ENCODE data around the gene TMEM221. TPM values are rescaled to one million over a fixed set of nuclear protein-coding genes. Genes with fewer than 3 reads are reported as not detected.
A peak's percentile ranks its signal among the peaks of the same experiment; 100 is the strongest.

The TMEM221 gene
- not detected for total RNA-seq

- Mint-ChIP-seq H3K9me3 (no peaks in the 10 kb centered on the region), H3K36me3 (no peaks in the 10 kb centered on the region), H3K4me3 (peak within 1 kb of the TSS; percentile 25), H3K27me3 (peaks cover 12 to 18% of the 10 kb centered on the region in 2 donors), H3K4me1 (ENCODE audit: low read depth in 2 of 2) (peaks cover 6% of the 10 kb centered on the region in 2 donors), H3K27ac (no peak within 1 kb of the TSS)
- DNase-seq (ENCODE audit: low spot score) (no peak), ATAC-seq (peak; percentile 76 to 89)
These were observed at the start of gene TMEM221 for GRCh38 chr19:17448131-17448967. Gene TMEM221, minus strand, starts transcription at chr19:17448668. Its CDS starts 206 bp downstream, at chr19:17448462.

DNA sequence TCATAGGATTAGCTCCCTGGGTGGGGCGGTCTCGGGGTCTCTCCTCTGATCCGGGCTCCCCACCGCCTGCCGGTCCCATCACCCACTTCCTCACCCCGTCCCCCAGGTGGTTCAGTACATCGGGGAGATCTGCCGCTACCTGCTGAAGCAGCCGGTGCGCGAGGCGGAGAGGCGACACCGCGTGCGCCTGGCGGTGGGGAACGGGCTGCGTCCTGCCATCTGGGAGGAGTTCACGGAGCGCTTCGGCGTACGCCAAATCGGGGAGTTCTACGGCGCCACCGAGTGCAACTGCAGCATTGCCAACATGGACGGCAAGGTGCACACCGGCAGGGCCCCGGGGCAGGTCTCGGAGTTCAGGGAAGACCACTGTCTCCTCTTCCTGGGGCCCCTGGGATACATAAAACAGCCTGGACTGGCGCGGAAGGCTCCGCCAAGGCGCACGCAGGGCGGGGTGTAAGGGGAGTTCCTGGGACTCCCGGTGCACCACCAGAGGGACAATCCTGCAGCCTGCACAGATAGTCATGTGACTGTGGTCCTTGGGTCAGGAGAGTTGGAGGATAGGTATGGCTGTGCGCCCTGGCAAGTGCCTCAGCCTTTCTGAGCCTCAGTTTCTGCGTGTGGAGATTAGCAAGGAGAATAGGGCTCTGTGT lies 48.8 kb upstream of the TMEM221 start:
- H3K4me1 Mint-ChIP-seq (ENCODE audit: low read depth in 2 of 2): peaks cover 12 to 16% of the 10 kb centered on the region in 2 donors
- no peaks in the 10 kb centered on the region for H3K9me3 Mint-ChIP-seq
- no peaks in the 10 kb centered on the region for H3K36me3 Mint-ChIP-seq
- ATAC-seq (no peak), DNase-seq (ENCODE audit: low spot score) (no peak)
- no peak overlapping the region for H3K4me3 Mint-ChIP-seq
- H3K27me3 Mint-ChIP-seq: no peaks in the 10 kb centered on the region
- no peak overlapping the region for H3K27ac Mint-ChIP-seq

DNA sequence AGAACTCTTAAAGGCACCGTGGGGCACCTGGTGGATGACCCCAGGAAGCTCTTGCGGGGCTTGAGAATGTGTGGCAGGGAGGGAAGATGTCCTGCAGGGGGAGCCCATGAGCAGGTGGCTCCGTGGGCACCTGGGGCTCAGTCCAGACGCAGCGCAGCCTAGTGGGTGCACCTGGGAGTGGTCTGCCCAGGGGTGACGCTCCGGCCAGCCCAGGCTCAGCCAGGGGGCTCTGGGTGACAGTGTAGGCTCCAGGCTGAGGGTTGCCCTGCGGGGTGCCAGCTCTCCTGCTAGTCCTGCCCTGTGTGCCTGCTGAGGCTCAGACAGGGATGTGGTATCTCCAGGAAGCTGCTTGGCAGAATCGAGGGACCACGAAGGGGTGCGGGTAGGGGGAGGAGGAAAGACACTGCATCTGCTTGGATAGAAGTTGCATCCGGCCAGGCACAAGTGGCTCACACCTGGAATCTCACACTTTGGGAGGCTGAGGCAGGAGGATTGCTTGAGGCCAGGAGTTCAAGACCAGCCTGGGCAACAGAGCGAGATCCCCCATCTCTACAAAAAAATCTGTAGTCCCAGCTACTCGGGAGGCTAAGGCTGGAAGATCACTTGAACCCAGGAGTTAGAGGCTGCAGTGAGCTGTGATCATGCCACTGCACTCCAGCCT lies 48.0 kb upstream of the TMEM221 start:
- Mint-ChIP-seq H3K4me3 (no peak overlapping the region), H3K27me3 (no peaks in the 10 kb centered on the region)

DNA sequence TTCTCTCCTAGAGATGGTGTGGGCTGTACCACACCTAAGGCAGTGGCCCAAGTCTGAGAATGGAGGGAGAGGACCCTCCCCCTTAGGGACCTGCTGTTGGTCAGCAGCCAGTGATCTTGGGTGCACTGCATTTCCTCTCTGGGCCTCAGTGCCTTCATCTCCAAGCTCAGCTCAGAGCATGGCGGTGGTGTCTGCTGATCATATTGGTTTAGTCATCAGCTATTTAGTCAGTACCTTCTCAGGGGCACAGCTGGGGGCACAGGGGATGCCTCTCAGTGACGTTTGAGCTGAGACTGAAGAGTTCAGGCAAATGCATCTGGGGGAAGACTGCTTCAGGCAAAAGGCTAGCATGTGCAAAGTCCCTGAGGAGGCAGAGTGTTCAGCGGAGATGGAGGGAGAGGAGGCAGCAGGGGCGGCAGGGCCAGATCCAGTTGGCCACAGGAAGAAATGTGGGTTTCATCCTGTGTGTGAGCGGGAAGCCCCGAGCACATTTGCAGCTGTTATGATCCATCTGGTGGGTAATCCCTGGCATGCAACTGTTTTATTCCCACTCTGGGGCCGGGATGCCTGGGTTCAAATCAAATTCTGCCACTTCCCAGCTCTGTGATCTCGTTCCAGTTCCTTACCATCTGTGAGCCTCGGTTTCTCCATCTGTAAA lies 47.3 kb upstream of the TMEM221 start:
- ATAC-seq (no peak), DNase-seq (ENCODE audit: low spot score) (no peak)
- peaks cover 12 to 16% of the 10 kb centered on the region in 2 donors for H3K4me1 Mint-ChIP-seq (ENCODE audit: low read depth in 2 of 2)
- H3K4me3 Mint-ChIP-seq: no peak overlapping the region
- no peaks in the 10 kb centered on the region for H3K9me3 Mint-ChIP-seq
- no peaks in the 10 kb centered on the region for H3K36me3 Mint-ChIP-seq
- no peaks in the 10 kb centered on the region for H3K27me3 Mint-ChIP-seq
- no peak overlapping the region for H3K27ac Mint-ChIP-seq

More for the DNA sequence above, 48.0 kb upstream of the TMEM221 start:
- peak; percentile 82 for DNase-seq (ENCODE audit: low spot score)
- Mint-ChIP-seq H3K36me3 (no peaks in the 10 kb centered on the region), H3K4me1 (ENCODE audit: low read depth in 2 of 2) (peaks cover 12 to 16% of the 10 kb centered on the region in 2 donors), H3K9me3 (no peaks in the 10 kb centered on the region), H3K27ac (no peak overlapping the region)
- ATAC-seq: peak; percentile 95

GRCh38 chr19:17491287-17491686 lies 42.8 kb upstream of the TMEM221 start:
- Mint-ChIP-seq H3K36me3 (no peaks in the 10 kb centered on the region), H3K27me3 (no peaks in the 10 kb centered on the region), H3K9me3 (no peaks in the 10 kb centered on the region), H3K4me1 (ENCODE audit: low read depth in 2 of 2) (peaks cover 23 to 29% of the 10 kb centered on the region in 2 donors), H3K27ac (peak overlapping the region in 1 of 2 donors; percentile 22), H3K4me3 (no peak overlapping the region)
- DNase-seq (ENCODE audit: low spot score) (no peak), ATAC-seq (no peak)

GRCh38 chr19:17490411-17490810 lies 41.9 kb upstream of the TMEM221 start:
- no peak overlapping the region for H3K4me3 Mint-ChIP-seq
- peak overlapping the region; percentile 28 to 88 for H3K27ac Mint-ChIP-seq
- H3K27me3 Mint-ChIP-seq: no peaks in the 10 kb centered on the region
- ATAC-seq (peak in 1 of 2 donors; percentile 58), DNase-seq (ENCODE audit: low spot score) (no peak)
- H3K9me3 Mint-ChIP-seq: no peaks in the 10 kb centered on the region
- peaks cover 15 to 26% of the 10 kb centered on the region in 2 donors for H3K4me1 Mint-ChIP-seq (ENCODE audit: low read depth in 2 of 2)
- no peaks in the 10 kb centered on the region for H3K36me3 Mint-ChIP-seq

- Mint-ChIP-seq H3K27me3 (no peaks in the 10 kb centered on the region), H3K9me3 (no peaks in the 10 kb centered on the region), H3K27ac (peak overlapping the region in 1 of 2 donors; percentile 88), H3K36me3 (no peaks in the 10 kb centered on the region), H3K4me1 (ENCODE audit: low read depth in 2 of 2) (peaks cover 15 to 28% of the 10 kb centered on the region in 2 donors), H3K4me3 (peak overlapping the region; percentile 23)
- DNase-seq (ENCODE audit: low spot score): no peak
- no peak for ATAC-seq
These were observed 41.0 kb upstream of the TMEM221 start for GRCh38 chr19:17489392-17490030.

DNA sequence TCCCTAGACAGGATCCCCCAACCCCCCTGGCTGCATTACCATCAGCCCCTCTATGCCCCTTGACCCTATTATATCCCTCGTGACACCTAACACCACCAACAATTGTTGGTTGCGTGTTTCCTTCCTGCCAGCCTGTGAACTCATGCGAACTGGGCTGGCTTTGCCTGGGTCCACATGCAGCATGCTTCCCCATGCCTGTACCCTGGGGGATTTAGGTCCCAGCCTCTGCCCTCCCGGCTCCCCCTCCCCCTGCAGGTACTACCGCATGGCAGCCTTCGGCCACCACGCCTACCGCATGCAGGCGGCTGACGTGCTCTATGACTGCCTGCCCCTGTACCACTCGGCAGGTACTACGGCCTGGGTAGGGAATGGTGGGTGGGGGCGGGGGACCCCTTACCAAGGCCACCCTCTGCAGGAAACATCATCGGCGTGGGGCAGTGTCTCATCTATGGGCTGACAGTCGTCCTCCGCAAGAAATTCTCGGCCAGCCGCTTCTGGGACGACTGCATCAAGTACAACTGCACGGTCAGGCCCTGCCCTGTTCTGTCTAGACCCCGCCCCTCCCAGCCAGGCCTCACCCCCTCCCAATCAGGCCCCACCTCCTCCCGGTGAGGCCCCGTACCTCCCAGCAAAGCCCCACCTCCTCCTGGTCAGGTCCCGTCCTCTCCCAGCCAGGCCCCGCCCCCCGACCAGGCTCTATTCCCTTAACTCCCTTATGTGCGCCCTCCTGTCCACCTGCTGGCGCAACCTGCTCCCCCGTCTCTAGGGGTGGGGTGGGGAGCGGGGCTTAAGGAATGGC lies 40.3 kb upstream of the TMEM221 start:
- Mint-ChIP-seq H3K36me3 (no peaks in the 10 kb centered on the region), H3K27me3 (no peaks in the 10 kb centered on the region), H3K9me3 (no peaks in the 10 kb centered on the region), H3K4me1 (ENCODE audit: low read depth in 2 of 2) (peaks cover 15 to 33% of the 10 kb centered on the region in 2 donors), H3K27ac (peak overlapping the region; percentile 43 to 92), H3K4me3 (peak overlapping the region; percentile 64)
- peak; percentile 89 to 95 for ATAC-seq
- peak; percentile 81 for DNase-seq (ENCODE audit: low spot score)

- Mint-ChIP-seq H3K27ac (peak overlapping the region; percentile 43 to 92), H3K36me3 (no peaks in the 10 kb centered on the region), H3K4me3 (no peak overlapping the region), H3K4me1 (ENCODE audit: low read depth in 2 of 2) (peaks cover 15 to 40% of the 10 kb centered on the region in 2 donors), H3K27me3 (no peaks in the 10 kb centered on the region), H3K9me3 (no peaks in the 10 kb centered on the region)
- DNase-seq (ENCODE audit: low spot score): no peak
- no peak for ATAC-seq
These were observed 39.0 kb upstream of the TMEM221 start for GRCh38 chr19:17487284-17488121.

GRCh38 chr19:17486545-17487240 lies 38.2 kb upstream of the TMEM221 start:
- no peak overlapping the region for H3K27ac Mint-ChIP-seq
- no peak for DNase-seq (ENCODE audit: low spot score)
- no peaks in the 10 kb centered on the region for H3K9me3 Mint-ChIP-seq
- ATAC-seq: no peak
- H3K4me1 Mint-ChIP-seq (ENCODE audit: low read depth in 2 of 2): peaks cover 15 to 40% of the 10 kb centered on the region in 2 donors
- no peak overlapping the region for H3K4me3 Mint-ChIP-seq
- no peaks in the 10 kb centered on the region for H3K36me3 Mint-ChIP-seq
- H3K27me3 Mint-ChIP-seq: no peaks in the 10 kb centered on the region

GRCh38 chr19:17484520-17485185 lies 36.2 kb upstream of the TMEM221 start:
- Mint-ChIP-seq H3K9me3 (no peaks in the 10 kb centered on the region), H3K4me3 (no peak overlapping the region), H3K27me3 (no peaks in the 10 kb centered on the region), H3K4me1 (ENCODE audit: low read depth in 2 of 2) (peaks cover 12 to 37% of the 10 kb centered on the region in 2 donors), H3K36me3 (no peaks in the 10 kb centered on the region), H3K27ac (no peak overlapping the region)
- ATAC-seq: no peak
- DNase-seq (ENCODE audit: low spot score): no peak
